ENCODE data around the gene AFF1. TPM values are rescaled to one million over a fixed set of nuclear protein-coding genes. Genes with fewer than 3 reads are reported as not detected.
"Not testable (repeated sequence)": the region's sequence is repeated elsewhere in the genome, so short reads cannot be mapped to it uniquely, and the experiment has no call there.

AFF1 gene
- total RNA-seq, 1 experiment from 2014 or later, result 14.5 TPM

GRCh38 chr4:86993909-86994681 lies 59.3 kb downstream of the AFF1 start:
- H3K4me1 ChIP-seq (replicated peaks), result peaks cover 5% of the 10 kb centered on the region
- H3K36me3 ChIP-seq, result peaks cover 14% of the 10 kb centered on the region; the same call in 1 of the 2 replicates
- no peaks in the 10 kb centered on the region for H3K9me3 ChIP-seq (replicated peaks)
- H3K4me3 ChIP-seq, result no peak overlapping the region
- DNase-seq (ENCODE audit: low read depth in 1 of 2, low spot score in 2 of 2), result no peak
- no peaks in the 10 kb centered on the region for H3K27me3 ChIP-seq (replicated peaks)
- no peak overlapping the region for H3K27ac ChIP-seq

- no peak overlapping the region for H3K27ac ChIP-seq
- DNase-seq (ENCODE audit: low read depth in 1 of 2, low spot score in 2 of 2), result no peak
- H3K36me3 ChIP-seq, result peaks cover 8% of the 10 kb centered on the region; the same call in 1 of the 2 replicates
- peaks cover 10% of the 10 kb centered on the region for H3K4me1 ChIP-seq (replicated peaks)
- no peak overlapping the region for H3K4me3 ChIP-seq
- no peaks in the 10 kb centered on the region; the same call in 1 of the 2 replicates for H3K9me3 ChIP-seq (replicated peaks)
- no peaks in the 10 kb centered on the region for H3K27me3 ChIP-seq (replicated peaks)
Observed at GRCh38 chr4:86994686-86995085, 59.9 kb downstream of the AFF1 start.

- not testable (repeated sequence) for H3K9me3 ChIP-seq (replicated peaks); H3K27me3 ChIP-seq (replicated peaks); DNase-seq (ENCODE audit: low read depth in 1 of 2, low spot score in 2 of 2); H3K36me3 ChIP-seq; H3K4me3 ChIP-seq; H3K27ac ChIP-seq
- peaks cover 22% of the 10 kb centered on the region for H3K4me1 ChIP-seq (replicated peaks)
Observed at GRCh38 chr4:86996510-86996909, 61.7 kb downstream of the AFF1 start.

- Histone ChIP-seq H3K4me1 (replicated peaks) (peaks cover 22% of the 10 kb centered on the region), H3K27ac (no peak overlapping the region), H3K9me3 (replicated peaks) (no peaks in the 10 kb centered on the region; the same call in 1 of the 2 replicates), H3K4me3 (no peak overlapping the region), H3K27me3 (replicated peaks) (no peaks in the 10 kb centered on the region), H3K36me3 (0 out of 2 replicates have a peak, but pooled peaks cover 3% of the 10 kb centered on the region)
- DNase-seq (ENCODE audit: low read depth in 1 of 2, low spot score in 2 of 2), result no peak
Observed at GRCh38 chr4:86999136-86999643, 64.4 kb downstream of the AFF1 start.

- DNase-seq (ENCODE audit: low read depth in 1 of 2, low spot score in 2 of 2), result no peak
- no peaks in the 10 kb centered on the region for H3K27me3 ChIP-seq (replicated peaks)
- no peak overlapping the region for H3K4me3 ChIP-seq
- no peaks in the 10 kb centered on the region; the same call in 1 of the 2 replicates for H3K9me3 ChIP-seq (replicated peaks)
- no peak overlapping the region for H3K27ac ChIP-seq
- peaks cover 34% of the 10 kb centered on the region for H3K4me1 ChIP-seq (replicated peaks)
- no peaks in the 10 kb centered on the region for H3K36me3 ChIP-seq
Observed at GRCh38 chr4:87002682-87003043, 67.9 kb downstream of the AFF1 start.

GRCh38 chr4:87003266-87003665 lies 68.5 kb downstream of the AFF1 start:
- no peaks in the 10 kb centered on the region; the same call in 1 of the 2 replicates for H3K9me3 ChIP-seq (replicated peaks)

GRCh38 chr4:87005369-87005689 lies 70.5 kb downstream of the AFF1 start:
- peak overlapping the region; percentile 93 for H3K27ac ChIP-seq

More at GRCh38 chr4:87003266-87003665, 68.5 kb downstream of the AFF1 start:
- no peaks in the 10 kb centered on the region for H3K27me3 ChIP-seq (replicated peaks)
- H3K27ac ChIP-seq, result no peak overlapping the region
- no peak overlapping the region for H3K4me3 ChIP-seq
- H3K4me1 ChIP-seq (replicated peaks), result peaks cover 38% of the 10 kb centered on the region
- DNase-seq (ENCODE audit: low read depth in 1 of 2, low spot score in 2 of 2), result no peak
- no peaks in the 10 kb centered on the region for H3K36me3 ChIP-seq

GRCh38 chr4:87005690-87006425 lies 71.0 kb downstream of the AFF1 start:
- peak overlapping the region; percentile 93 for H3K27ac ChIP-seq
- no peaks in the 10 kb centered on the region for H3K27me3 ChIP-seq (replicated peaks)
- H3K4me1 ChIP-seq (replicated peaks), result peaks cover 16% of the 10 kb centered on the region
- no peak for DNase-seq (ENCODE audit: low read depth in 1 of 2, low spot score in 2 of 2)
- H3K4me3 ChIP-seq, result peak overlapping the region; percentile 60
- no peaks in the 10 kb centered on the region for H3K9me3 ChIP-seq (replicated peaks)
- H3K36me3 ChIP-seq, result no peaks in the 10 kb centered on the region

More at GRCh38 chr4:87005369-87005689, 70.5 kb downstream of the AFF1 start:
- no peaks in the 10 kb centered on the region for H3K27me3 ChIP-seq (replicated peaks)
- H3K9me3 ChIP-seq (replicated peaks), result no peaks in the 10 kb centered on the region
- H3K36me3 ChIP-seq, result no peaks in the 10 kb centered on the region
- peak overlapping the region; percentile 60; the same call in 1 of the 2 replicates for H3K4me3 ChIP-seq
- peaks cover 21% of the 10 kb centered on the region for H3K4me1 ChIP-seq (replicated peaks)
- peak in 1 of 2 experiments; percentile 13 for DNase-seq (ENCODE audit: low read depth in 1 of 2, low spot score in 2 of 2)

GRCh38 chr4:87006426-87006675 lies 71.5 kb downstream of the AFF1 start:
- Histone ChIP-seq H3K4me3 (peak overlapping the region; percentile 60), H3K9me3 (replicated peaks) (no peaks in the 10 kb centered on the region), H3K27me3 (replicated peaks) (no peaks in the 10 kb centered on the region), H3K36me3 (no peaks in the 10 kb centered on the region), H3K4me1 (replicated peaks) (peaks cover 20% of the 10 kb centered on the region), H3K27ac (peak overlapping the region; percentile 93)
- DNase-seq (ENCODE audit: low read depth in 1 of 2, low spot score in 2 of 2), result no peak

- H3K9me3 ChIP-seq (replicated peaks), result no peaks in the 10 kb centered on the region
- H3K36me3 ChIP-seq, result no peaks in the 10 kb centered on the region
Observed at GRCh38 chr4:87006676-87007527, 72.1 kb downstream of the AFF1 start.

GRCh38 chr4:87007528-87008446 lies 73.0 kb downstream of the AFF1 start:
- Histone ChIP-seq H3K27me3 (replicated peaks) (no peaks in the 10 kb centered on the region), H3K4me3 (peak overlapping the region; percentile 60), H3K36me3 (no peaks in the 10 kb centered on the region), H3K4me1 (replicated peaks) (peaks cover 25% of the 10 kb centered on the region), H3K27ac (peak overlapping the region; percentile 93), H3K9me3 (replicated peaks) (no peaks in the 10 kb centered on the region)
- DNase-seq (ENCODE audit: low read depth in 1 of 2, low spot score in 2 of 2), result peak; percentile 58 to 65

More at GRCh38 chr4:87006676-87007527, 72.1 kb downstream of the AFF1 start:
- Histone ChIP-seq H3K27ac (peak overlapping the region; percentile 93), H3K4me3 (peak overlapping the region; percentile 60), H3K4me1 (replicated peaks) (peaks cover 25% of the 10 kb centered on the region), H3K27me3 (replicated peaks) (no peaks in the 10 kb centered on the region)
- DNase-seq (ENCODE audit: low read depth in 1 of 2, low spot score in 2 of 2), result peak; percentile 91 to 98

GRCh38 chr4:87009095-87009648 lies 74.4 kb downstream of the AFF1 start:
- Histone ChIP-seq H3K4me1 (replicated peaks) (peaks cover 28% of the 10 kb centered on the region), H3K9me3 (replicated peaks) (no peaks in the 10 kb centered on the region), H3K36me3 (no peaks in the 10 kb centered on the region), H3K27ac (no peak overlapping the region), H3K4me3 (no peak overlapping the region), H3K27me3 (replicated peaks) (no peaks in the 10 kb centered on the region)
- DNase-seq (ENCODE audit: low read depth in 1 of 2, low spot score in 2 of 2), result no peak

All from SJSA1 (cell line).